ENCODE measurements around the gene CSRNP2. TPM values are rescaled to one million over a fixed set of nuclear protein-coding genes. Genes with fewer than 3 reads are reported as not detected.

CSRNP2 gene
- total and polyA plus RNA-seq, 4 donors = 10.7 to 29.9 (median 20.6) TPM

GRCh38 chr12:51086933-51087332, 3.5 kb upstream of the CSRNP2 start:
- Histone ChIP-seq H3K27me3 (ENCODE audit: control insufficient read depth in 3 of 3, insufficient read depth in 3 of 3, low read length in 2 of 3) (no peaks in the 10 kb centered on the region), H3K27ac (ENCODE audit: low read depth in 1 of 2, low read length in 1 of 2) (no peak overlapping the region), H3K36me3 (ENCODE audit: control insufficient read depth in 4 of 4, insufficient read depth in 4 of 4, low read length in 4 of 4) (peaks cover 0 to 5% (median 2%) of the 10 kb centered on the region in 4 donors), H3K9ac (ENCODE audit: insufficient read depth in 1 of 2, low read length in 2 of 2) (no peak overlapping the region), H3K9me3 (ENCODE audit: control insufficient read depth in 4 of 4, insufficient read depth in 3 of 4, low read length in 3 of 4) (no peaks in the 10 kb centered on the region), H3K4me1 (ENCODE audit: control insufficient read depth in 5 of 5, insufficient read depth in 5 of 5, low read length in 5 of 5) (peaks cover 0 to 8% (median 5%) of the 10 kb centered on the region in 5 donors), H3K4me3 (no peak overlapping the region)
- ATAC-seq (ENCODE audit: insufficient read depth, low FRiP score) (no peak), DNase-seq (no peak)
- TF ChIP-seq, protein P1, sequence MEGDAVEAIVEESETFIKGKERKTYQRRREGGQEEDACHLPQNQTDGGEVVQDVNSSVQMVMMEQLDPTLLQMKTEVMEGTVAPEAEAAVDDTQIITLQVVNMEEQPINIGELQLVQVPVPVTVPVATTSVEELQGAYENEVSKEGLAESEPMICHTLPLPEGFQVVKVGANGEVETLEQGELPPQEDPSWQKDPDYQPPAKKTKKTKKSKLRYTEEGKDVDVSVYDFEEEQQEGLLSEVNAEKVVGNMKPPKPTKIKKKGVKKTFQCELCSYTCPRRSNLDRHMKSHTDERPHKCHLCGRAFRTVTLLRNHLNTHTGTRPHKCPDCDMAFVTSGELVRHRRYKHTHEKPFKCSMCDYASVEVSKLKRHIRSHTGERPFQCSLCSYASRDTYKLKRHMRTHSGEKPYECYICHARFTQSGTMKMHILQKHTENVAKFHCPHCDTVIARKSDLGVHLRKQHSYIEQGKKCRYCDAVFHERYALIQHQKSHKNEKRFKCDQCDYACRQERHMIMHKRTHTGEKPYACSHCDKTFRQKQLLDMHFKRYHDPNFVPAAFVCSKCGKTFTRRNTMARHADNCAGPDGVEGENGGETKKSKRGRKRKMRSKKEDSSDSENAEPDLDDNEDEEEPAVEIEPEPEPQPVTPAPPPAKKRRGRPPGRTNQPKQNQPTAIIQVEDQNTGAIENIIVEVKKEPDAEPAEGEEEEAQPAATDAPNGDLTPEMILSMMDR (IDR thresholded peaks at IDR 0.05; ENCODE audit: control extremely low read depth, extremely low read depth) = no peak
- 89 to 92% methylated on average over 10 of the region's 10 CpGs for WGBS, 2 donors

- ATAC-seq (ENCODE audit: insufficient read depth, low FRiP score) (no peak), DNase-seq (no peak)
- Histone ChIP-seq H3K9me3 (ENCODE audit: control insufficient read depth in 4 of 4, insufficient read depth in 3 of 4, low read length in 3 of 4) (no peaks in the 10 kb centered on the region), H3K36me3 (ENCODE audit: control insufficient read depth in 4 of 4, insufficient read depth in 4 of 4, low read length in 4 of 4) (peaks cover 0 to 1% (median under 1%) of the 10 kb centered on the region in 4 donors), H3K4me3 (no peak overlapping the region), H3K9ac (ENCODE audit: insufficient read depth in 1 of 2, low read length in 2 of 2) (no peak overlapping the region), H3K4me1 (ENCODE audit: control insufficient read depth in 5 of 5, insufficient read depth in 5 of 5, low read length in 5 of 5) (peaks cover 0 to 16% (median 7%) of the 10 kb centered on the region in 5 donors), H3K27me3 (ENCODE audit: control insufficient read depth in 3 of 3, insufficient read depth in 3 of 3, low read length in 2 of 3) (no peaks in the 10 kb centered on the region), H3K27ac (ENCODE audit: low read depth in 1 of 2, low read length in 1 of 2) (no peak overlapping the region)
- TF ChIP-seq, protein P1 (IDR thresholded peaks at IDR 0.05; ENCODE audit: control extremely low read depth, extremely low read depth) = no peak
- WGBS, 2 donors = 28 to 44% methylated on average over 3 of the region's 3 CpGs
Observed at GRCh38 chr12:51085757-51086156, 2.4 kb upstream of the CSRNP2 start.

DNA sequence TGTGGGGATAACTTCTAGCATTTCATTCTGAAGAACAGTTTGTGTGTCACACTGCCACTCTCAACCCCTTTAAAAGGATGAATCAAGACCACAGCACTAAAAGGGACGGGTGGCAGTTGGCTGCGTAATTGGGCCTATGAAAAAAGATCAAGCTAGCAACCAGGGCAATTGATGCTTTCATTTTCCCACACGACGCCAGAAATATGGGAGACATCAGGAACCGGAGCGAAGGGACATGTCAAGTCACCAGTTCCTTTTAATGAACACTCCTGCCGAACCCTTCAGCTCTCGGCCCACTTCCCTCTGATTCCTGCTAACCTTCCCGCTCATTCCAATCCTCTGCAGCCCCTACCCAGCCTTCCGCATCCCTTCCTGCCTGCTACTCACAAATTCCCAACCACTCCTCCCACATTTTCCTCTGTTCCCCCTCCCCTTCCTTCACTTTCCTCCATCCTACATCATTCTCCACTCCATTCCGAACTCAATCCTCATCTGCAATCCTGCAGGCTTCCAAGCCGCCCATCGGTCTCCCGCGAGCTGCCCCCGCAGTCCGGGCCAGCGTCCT, 753 bp downstream of the CSRNP2 start:
- TF ChIP-seq, protein P1 (IDR thresholded peaks at IDR 0.05; ENCODE audit: control extremely low read depth, extremely low read depth) = no peak
- peak; percentile 51 to 76 (median 74) for DNase-seq

GRCh38 chr12:51081421-51081820, 2.0 kb downstream of the CSRNP2 start:
- H3K27ac ChIP-seq (ENCODE audit: low read depth in 1 of 2, low read length in 1 of 2) = no peak overlapping the region
- no peak overlapping the region for H3K9ac ChIP-seq (ENCODE audit: insufficient read depth in 1 of 2, low read length in 2 of 2)
- no peaks in the 10 kb centered on the region for H3K27me3 ChIP-seq (ENCODE audit: control insufficient read depth in 3 of 3, insufficient read depth in 3 of 3, low read length in 2 of 3)
- DNase-seq (peak in 2 of 3 donors; percentile 58 to 63), ATAC-seq (ENCODE audit: insufficient read depth, low FRiP score) (no peak)
- no peak overlapping the region for H3K4me3 ChIP-seq
- no peaks in the 10 kb centered on the region for H3K9me3 ChIP-seq (ENCODE audit: control insufficient read depth in 4 of 4, insufficient read depth in 3 of 4, low read length in 3 of 4)
- TF ChIP-seq, protein P1 (IDR thresholded peaks at IDR 0.05; ENCODE audit: control extremely low read depth, extremely low read depth) = no peak
- WGBS, 2 donors = 75 to 77% methylated on average over 1 of the region's 1 CpG
- H3K36me3 ChIP-seq (ENCODE audit: control insufficient read depth in 4 of 4, insufficient read depth in 4 of 4, low read length in 4 of 4) = no peaks in the 10 kb centered on the region
- peaks cover 2 to 21% (median 12%) of the 10 kb centered on the region in 5 donors for H3K4me1 ChIP-seq (ENCODE audit: control insufficient read depth in 5 of 5, insufficient read depth in 5 of 5, low read length in 5 of 5)

More for the DNA sequence above, 753 bp downstream of the CSRNP2 start:
- Histone ChIP-seq H3K4me1 (ENCODE audit: control insufficient read depth in 5 of 5, insufficient read depth in 5 of 5, low read length in 5 of 5) (peaks cover 0 to 21% (median 11%) of the 10 kb centered on the region in 5 donors), H3K27me3 (ENCODE audit: control insufficient read depth in 3 of 3, insufficient read depth in 3 of 3, low read length in 2 of 3) (no peaks in the 10 kb centered on the region), H3K9me3 (ENCODE audit: control insufficient read depth in 4 of 4, insufficient read depth in 3 of 4, low read length in 3 of 4) (no peaks in the 10 kb centered on the region), H3K27ac (ENCODE audit: low read depth in 1 of 2, low read length in 1 of 2) (peak overlapping the region; percentile 94 to 96), H3K36me3 (ENCODE audit: control insufficient read depth in 4 of 4, insufficient read depth in 4 of 4, low read length in 4 of 4) (no peaks in the 10 kb centered on the region), H3K4me3 (peak overlapping the region; percentile 81), H3K9ac (ENCODE audit: insufficient read depth in 1 of 2, low read length in 2 of 2) (peak overlapping the region; percentile 63 to 89)
- ATAC-seq (ENCODE audit: insufficient read depth, low FRiP score) = peak; percentile 19
- WGBS, 2 donors = 2 to 4% methylated on average over 18 of the region's 18 CpGs
